Panc1 (cell line): ENCODE data around the gene ZNF414. TPM values are rescaled to one million over a fixed set of nuclear protein-coding genes. Genes with fewer than 3 reads are reported as not detected.
A peak's percentile ranks its signal among the peaks of the same experiment; 100 is the strongest.

Experiments
- ATAC-seq: fragments of 200-7000 bp; cut with Tn5 transposase; 2 replicates; pipeline ENCODE4 v1.9.1; 2020; ENCODE audit warnings: mild to moderate bottlenecking, moderate library complexity
- BruUV-seq: library from RNA; stranded (reverse); fragments of 400-500 nt; replicated peaks from 2 replicates; lab custom pipeline; 2021; lab: Mats Ljungman, UMichigan
- CTCF ChIA-PET: fragments of 300-600 bp; sonication (Branson Sonifier 250); formaldehyde crosslinking; loops from one replicate; lab custom pipeline; 2022; ENCODE audit warnings: antibody characterized with exemption; lab: Charles Lee
- POLR2A ChIA-PET: fragments of 300-600 bp; sonication (Branson Sonifier 250); formaldehyde crosslinking; loops from one replicate; lab custom pipeline; 2022; ENCODE audit warnings: antibody characterized with exemption; lab: Charles Lee
- DNase-seq: peaks from one replicate; pipeline ENCODE4 v3.0.0-alpha.2; 2010; ENCODE audit warnings: low read depth, low spot score
- H3K27ac ChIP-seq: 2 replicates; pipeline ENCODE4 v1.5.1; 2011; ENCODE audit warnings: mild to moderate bottlenecking, low read length, inconsistent platforms
- H3K27me3 ChIP-seq: fragments of 200-500 bp; sonication (Bioruptor generic); 2 replicates; pipeline ENCODE4 v1.6.0; 2014; ENCODE audit warnings: low read length, inconsistent platforms; ENCODE audit not compliant: control insufficient read depth, insufficient read depth
- H3K36me3 ChIP-seq: fragments of 200-500 bp; sonication (Bioruptor generic); 2 replicates; pipeline ENCODE4 v1.5.1; 2014; ENCODE audit warnings: inconsistent platforms, mild to moderate bottlenecking, low read length, moderate library complexity; ENCODE audit not compliant: control insufficient read depth, insufficient read depth
- H3K4me1 ChIP-seq: 2 replicates; pipeline ENCODE4 v1.5.1; 2011; ENCODE audit warnings: inconsistent platforms, mild to moderate bottlenecking, low read length, moderate library complexity; ENCODE audit not compliant: control insufficient read depth, insufficient read depth
- H3K4me3 ChIP-seq, 2 experiments: 2 replicates each; pipeline ENCODE4 v1.5.1; 2011 to 2012; ENCODE audit warnings: low read depth in 2 of 2, low read length in 2 of 2, mild to moderate bottlenecking in 2 of 2, inconsistent platforms in 1 of 2, moderate library complexity in 1 of 2
- H3K9me3 ChIP-seq: fragments of 200-500 bp; sonication (Bioruptor generic); 2 replicates; pipeline ENCODE4 v1.5.1; 2014; ENCODE audit warnings: low read depth, mild to moderate bottlenecking, inconsistent platforms, low read length, moderate library complexity; ENCODE audit not compliant: control insufficient read depth, insufficient read depth
- CTCF ChIP-seq: fragments of 450-650 bp; IDR thresholded peaks from 2 replicates; pipeline ENCODE4 v1.5.1; 2017; ENCODE audit warnings: mild to moderate bottlenecking
- POLR2AphosphoS5 ChIP-seq: IDR thresholded peaks from 2 replicates; pipeline ENCODE4 v1.6.1; 2012; ENCODE audit warnings: mild to moderate bottlenecking, low read depth, low read length, moderate library complexity
- REST ChIP-seq, 2 experiments: IDR thresholded peaks; 2 replicates each; pipeline ENCODE4 v1.6.1; 2011 to 2012; ENCODE audit warnings: low read depth in 2 of 2, control low read depth in 1 of 2, low read length in 1 of 2, mild to moderate bottlenecking in 1 of 2, moderate library complexity in 1 of 2; ENCODE audit not compliant: insufficient read depth in 1 of 2
- SIN3A ChIP-seq: IDR thresholded peaks from 2 replicates; pipeline ENCODE4 v1.6.1; 2012; ENCODE audit warnings: low read depth, mild to moderate bottlenecking, low read length, moderate library complexity, borderline replicate concordance; ENCODE audit not compliant: insufficient read depth
- TCF7L2 ChIP-seq: IDR thresholded peaks from 2 replicates; pipeline ENCODE4 v1.6.1; 2011; ENCODE audit warnings: mild to moderate bottlenecking, low read depth, low read length, inconsistent platforms
- in situ Hi-C: cut with HindIII; loops from 2 replicates; pipeline ENCODE4 v1.10.0; 2016; ENCODE audit warnings: low sequenced_read_pairs, low pct_unique_long_range_greater_than_20kb
- intact Hi-C: fragments of 100-400 bp; cut with micrococcal nuclease; formaldehyde crosslinking; loops from one replicate; pipeline ENCODE4 v1.10.0; 2022; ENCODE audit not compliant: unreplicated experiment
- total RNA-seq: library from RNA; stranded (reverse); gene quantifications from one replicate; pipeline ENCODE4 v1.2.1, GENCODE V29; 2021; ENCODE audit not compliant: unreplicated experiment

ZNF414 gene
- total RNA-seq, 1 experiment from 2014 or later = 37.1 TPM

- ATAC-seq (no peak), DNase-seq (no peak)
- ChIA-PET POLR2A (no interaction called here), CTCF (no interaction called here)
- BruUV-seq = no TSS peak
- no peak for TF ChIP-seq CTCF
- no peak for TF ChIP-seq POLR2AphosphoS5
- no peak for TF ChIP-seq TCF7L2
- no peak for TF ChIP-seq SIN3A
- TF ChIP-seq REST (IDR thresholded peaks at IDR 0.05; ENCODE audit: insufficient read depth in 1 of 2, low read depth in 2 of 2, low read length in 1 of 2) = no peak
- Histone ChIP-seq H3K27ac (no peak overlapping the region), H3K36me3 (no peaks in the 10 kb centered on the region), H3K4me3 (no peak overlapping the region), H3K27me3 (no peaks in the 10 kb centered on the region), H3K9me3 (no peaks in the 10 kb centered on the region), H3K4me1 (no peaks in the 10 kb centered on the region)
- intact Hi-C loops (no loop called here), in situ Hi-C loops (no loop called here)
These were observed 23.1 kb downstream of the ZNF414 start for GRCh38 chr19:8490873-8491272.

GRCh38 chr19:8490395-8490760 is 23.6 kb downstream of the ZNF414 start:
- no TSS peak for BruUV-seq
- no peaks in the 10 kb centered on the region for H3K4me1 ChIP-seq
- ATAC-seq = peak; percentile 24; the same call in 1 of the 2 replicates
- peaks cover 3% of the 10 kb centered on the region; the same call in 1 of the 2 replicates for H3K36me3 ChIP-seq
- H3K27ac ChIP-seq = no peak overlapping the region
- no peak for DNase-seq
- CTCF ChIA-PET = no interaction called here
- no peak; the same call in 1 of the 2 replicates for TF ChIP-seq POLR2AphosphoS5
- no peak for TF ChIP-seq SIN3A
- TF ChIP-seq CTCF = no peak
- POLR2A ChIA-PET = no interaction called here
- intact Hi-C loops = no loop called here
- no peak overlapping the region for H3K4me3 ChIP-seq
- H3K9me3 ChIP-seq = no peaks in the 10 kb centered on the region
- in situ Hi-C loops = no loop called here
- H3K27me3 ChIP-seq = no peaks in the 10 kb centered on the region
